GM12878 (cell line): Measurements from ENCODE around the gene GPR17. TPM values are rescaled to one million over a fixed set of nuclear protein-coding genes. Genes with fewer than 3 reads are reported as not detected.

Source experiments
- ATAC-seq: fragments of 200-7000 bp; cut with Tn5 transposase; 3 replicates; pipeline ENCODE4 v1.9.1; 2020; ENCODE audit warnings: mild to moderate bottlenecking, moderate library complexity
- BruUV-seq: library from RNA; stranded (reverse); fragments of 400-500 nt; replicated peaks from 2 replicates; lab custom pipeline; 2021; lab: Mats Ljungman, UMichigan
- CTCF ChIA-PET: fragments of 300-600 bp; sonication (Branson Sonifier 250); formaldehyde crosslinking; extraction: SDS; loops from one replicate; lab custom pipeline; 2021; ENCODE audit warnings: inconsistent platforms; lab: Yijun Ruan, JAX
- POLR2A ChIA-PET: fragments of 350-600 bp; formaldehyde crosslinking; extraction: SDS; loops from one replicate; lab custom pipeline; 2021; ENCODE audit warnings: inconsistent platforms; lab: Charles Lee
- RAD21 ChIA-PET: fragments of 300-600 bp; sonication (Branson Sonifier 250); formaldehyde crosslinking; loops from one replicate; lab custom pipeline; 2023; ENCODE audit warnings: antibody characterized with exemption; ENCODE audit not compliant: unreplicated experiment; lab: Charles Lee
- SMC1A ChIA-PET: fragments of 300-600 bp; sonication (Branson Sonifier 250); formaldehyde crosslinking; loops from one replicate; lab custom pipeline; 2023; ENCODE audit not compliant: unreplicated experiment, uncharacterized antibody; lab: Charles Lee
- DNase-seq: peaks from one replicate; pipeline ENCODE4 v3.0.0-alpha.2; 2011; ENCODE audit warnings: low read depth, low spot score
- FAIRE-seq: peaks from 3 replicates; lab custom pipeline; 2011; peaks lifted over from hg19 to GRCh38; lab: Jason Lieb, UNC
- H2AFZ ChIP-seq: 2 replicates; pipeline ENCODE4 v1.6.0; 2011; ENCODE audit warnings: low read depth, low read length, control low read depth; ENCODE audit not compliant: control insufficient read depth
- H3K27ac ChIP-seq: 2 replicates; pipeline ENCODE4 v1.5.1; 2011; ENCODE audit warnings: control low read depth; ENCODE audit not compliant: control insufficient read depth, insufficient read depth
- H3K27me3 ChIP-seq, 2 experiments: replicated peaks in 1 of 2; 2 replicates each; pipeline versions ENCODE4 v1.6.0 to v1.6.1; 2011; ENCODE audit warnings: low read length in 1 of 2; ENCODE audit not compliant: control insufficient read depth in 2 of 2, insufficient read depth in 2 of 2
- H3K36me3 ChIP-seq, 2 experiments: 2 replicates each; pipeline ENCODE4 v1.5.1; 2011; ENCODE audit warnings: low read length in 1 of 2; ENCODE audit not compliant: control insufficient read depth in 2 of 2, insufficient read depth in 2 of 2
- H3K4me1 ChIP-seq: 2 replicates; pipeline ENCODE4 v1.6.1; 2011; ENCODE audit warnings: mild to moderate bottlenecking, low read length, moderate library complexity, mixed read lengths; ENCODE audit not compliant: control insufficient read depth, insufficient read depth
- H3K4me2 ChIP-seq: 2 replicates; pipeline ENCODE4 v1.6.0; 2011; ENCODE audit warnings: control low read depth; ENCODE audit not compliant: control insufficient read depth, insufficient read depth
- H3K4me3 ChIP-seq: fragments of 200-600 bp; sonication (generic); 2 replicates; pipeline ENCODE4 v1.5.1; 2016
- H3K79me2 ChIP-seq: 2 replicates; pipeline ENCODE4 v1.6.0; 2011; ENCODE audit warnings: low read length; ENCODE audit not compliant: control insufficient read depth, insufficient read depth
- H3K9ac ChIP-seq: 2 replicates; pipeline ENCODE4 v1.8.0; 2011; ENCODE audit warnings: low read length, control low read depth, mixed read lengths; ENCODE audit not compliant: control insufficient read depth, insufficient read depth
- H3K9me3 ChIP-seq: replicated peaks from 3 replicates; pipeline ENCODE4 v1.5.1; 2011; ENCODE audit warnings: mild to moderate bottlenecking, low read length; ENCODE audit not compliant: control insufficient read depth, insufficient read depth
- H4K20me1 ChIP-seq: 2 replicates; pipeline ENCODE4 v1.6.0; 2011; ENCODE audit not compliant: control insufficient read depth, insufficient read depth
- ETV6 ChIP-seq, 2 experiments: fragments of 450-650 bp in 1 of 2; IDR thresholded peaks in 1 of 2; conservative IDR thresholded peaks in 1 of 2; 2 replicates each; pipeline ENCODE4 v1.6.1; 2014; ENCODE audit warnings: antibody characterized with exemption in 1 of 2, borderline replicate concordance in 1 of 2, low read depth in 1 of 2, mild to moderate bottlenecking in 1 of 2, moderate library complexity in 1 of 2
- MTA2 ChIP-seq: fragments of 450-650 bp; IDR thresholded peaks from 2 replicates; pipeline ENCODE4 v1.6.1; 2016; ENCODE audit warnings: low read depth, mild to moderate bottlenecking, moderate library complexity
- SMARCA5 ChIP-seq: fragments of 450-650 bp; IDR thresholded peaks from 2 replicates; pipeline ENCODE4 v1.6.1; 2017; ENCODE audit warnings: mild to moderate bottlenecking
- ZNF217 ChIP-seq: fragments of 450-650 bp; IDR thresholded peaks from 2 replicates; pipeline ENCODE4 v1.6.1; 2017; ENCODE audit warnings: antibody characterized with exemption, mild to moderate bottlenecking
- ZNF622 ChIP-seq: fragments of 450-650 bp; IDR thresholded peaks from 2 replicates; pipeline ENCODE4 v1.6.1; 2017; ENCODE audit warnings: mild to moderate bottlenecking, inconsistent platforms
- WGBS: methylation state at CpG from one replicate; pipeline ENCODE4 v1.1.6; 2016; ENCODE audit warnings: low lambda C conversion rate; ENCODE audit not compliant: insufficient replicate concordance, insufficient coverage; ENCODE audit errors: missing lambda C conversion rate; 5-methylcytosine and 5-hydroxymethylcytosine counted together
- in situ Hi-C: fragments of 300-500 bp; cut with MboI; formaldehyde crosslinking; loops from 9 replicates; pipeline ENCODE4 v1.14.3; 2018; ENCODE audit warnings: mixed read lengths
- intact Hi-C: fragments of 100-400 bp; cut with micrococcal nuclease; formaldehyde crosslinking; loops from one replicate; pipeline ENCODE4 v1.14.2; 2022; ENCODE audit not compliant: unreplicated experiment
- polyA plus RNA-seq, 11 experiments: library from polyadenylated mRNA; depleted of rRNA in 4 of 11; unstranded in 6 of 11; stranded (reverse) in 5 of 11; fragments of >200 nt; fragmentation: Nextera tagmentation in 4 of 11; fragmentation: Illumina TruSeq in 1 of 11; extraction: Ambion mirVana in 4 of 11; extraction: Trizol in 1 of 11; gene quantifications; 1 replicate in 1 of 11; 2 replicates in 10 of 11; pipeline versions ENCODE4 v1.2.1 to v1.2.3, GENCODE V29; 2011 to 2016; ENCODE audit warnings: inconsistent platforms in 2 of 11, missing spikeins in 2 of 11, low read depth in 1 of 11
- total RNA-seq, 4 experiments: library from RNA; depleted of rRNA in 3 of 4; stranded (reverse); fragments of >200 nt in 3 of 4; fragmentation: Illumina TruSeq in 1 of 4; extraction: Trizol in 1 of 4; gene quantifications; 2 replicates each; pipeline versions ENCODE4 v1.2.1 to v1.2.3, GENCODE V29; 2013 to 2021
- TF ChIP-seq, protein P1 (sequence below): fragments of 450-650 bp; IDR thresholded peaks from 2 replicates; pipeline ENCODE4 v1.6.1; 2018; ENCODE audit warnings: borderline replicate concordance, mild to moderate bottlenecking; ENCODE audit not compliant: partially characterized antibody
- TF ChIP-seq, protein P2 (sequence below): fragments of 450-650 bp; formaldehyde crosslinking; IDR thresholded peaks from 2 replicates; pipeline ENCODE4 v1.4.0; 2020; ENCODE audit warnings: mild to moderate bottlenecking, moderate library complexity
- TF ChIP-seq, protein P3 (sequence below): fragments of 450-650 bp; IDR thresholded peaks from 2 replicates; pipeline ENCODE4 v1.6.1; 2017; ENCODE audit warnings: low read depth, mild to moderate bottlenecking, moderate library complexity
- TF ChIP-seq, protein P4 (sequence below): IDR thresholded peaks from 2 replicates; pipeline ENCODE4 v1.6.1; 2011; ENCODE audit warnings: borderline replicate concordance, low read depth, mild to moderate bottlenecking, moderate library complexity, low read length; ENCODE audit not compliant: insufficient read depth, poor library complexity, severe bottlenecking

Gene GPR17
- total and polyA plus RNA-seq, 10 of the 15 experiments (the other 5 are each of a cell fraction or from before 2014, with no cell fraction given) = not detected

DNA sequence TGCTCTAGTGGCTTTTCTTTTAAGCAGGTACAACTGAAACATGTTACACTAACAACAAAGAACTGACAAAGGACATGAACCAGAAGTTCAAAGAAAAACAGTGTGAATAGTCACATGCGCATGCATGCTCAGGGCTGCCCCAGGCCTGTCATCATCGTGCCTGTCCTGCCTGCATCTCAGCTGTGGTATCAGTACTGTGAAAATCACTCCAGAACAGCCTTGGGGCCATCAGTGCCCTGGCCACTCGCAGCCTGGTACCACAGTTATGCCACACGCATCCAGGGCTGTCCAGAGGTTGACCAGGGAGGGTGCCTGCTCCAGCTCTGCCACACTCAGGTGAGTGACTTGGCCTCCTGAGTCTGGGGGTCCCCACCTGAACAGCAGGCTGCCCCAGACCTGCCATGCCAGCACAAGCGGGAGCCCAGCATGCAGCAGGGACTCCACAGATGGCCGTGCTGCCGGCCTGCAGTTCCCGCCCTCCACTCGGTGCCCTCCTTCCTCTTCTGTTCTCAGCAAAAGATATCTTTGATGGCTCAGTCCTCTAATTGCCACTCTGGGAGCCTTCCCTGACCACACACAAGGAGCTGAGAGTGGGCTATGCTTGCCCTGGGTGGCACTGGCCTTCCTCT is 17.1 kb downstream of the GPR17 start:
- Histone ChIP-seq H3K4me2 (no peak overlapping the region), H3K4me1 (no peaks in the 10 kb centered on the region), H3K27me3 (peaks cover 7 to 8% of the 10 kb centered on the region in 2 experiments), H3K36me3 (no peaks in the 10 kb centered on the region), H3K79me2 (no peaks in the 10 kb centered on the region), H3K27ac (no peak overlapping the region), H3K4me3 (no peak overlapping the region), H2AFZ (no peak overlapping the region), H3K9ac (no peak overlapping the region), H4K20me1 (no peaks in the 10 kb centered on the region), H3K9me3 (no peaks in the 10 kb centered on the region)
- intact Hi-C loops = no loop called here
- no peak for ATAC-seq
- in situ Hi-C loops = no loop called here
- no TSS peak for BruUV-seq
- WGBS = 63% methylated on average over 8 of the region's 9 CpGs
- CTCF ChIA-PET = interaction anchor here (0.5 kb wide), 1 partner anchor 196 kb away, joined by 5 read pairs; no protein-coding TSS in a partner anchor
- POLR2A ChIA-PET = no interaction called here
- RAD21 ChIA-PET = interaction anchor here (0.6 kb wide), 1 partner anchor 146 kb away, joined by 3 read pairs; no protein-coding TSS in a partner anchor
- SMC1A ChIA-PET = no interaction called here
- DNase-seq = no peak
- no peak for FAIRE-seq
- TF ChIP-seq ZNF622 (no peak), ETV6 (conservative IDR thresholded peaks at IDR 0.05 in 1 of 2, IDR thresholded peaks at IDR 0.05 in 1 of 2; ENCODE audit: borderline replicate concordance in 1 of 2, low read depth in 1 of 2) (no peak), ZNF217 (no peak), MTA2 (no peak), SMARCA5 (no peak)
- TF ChIP-seq, protein P1, sequence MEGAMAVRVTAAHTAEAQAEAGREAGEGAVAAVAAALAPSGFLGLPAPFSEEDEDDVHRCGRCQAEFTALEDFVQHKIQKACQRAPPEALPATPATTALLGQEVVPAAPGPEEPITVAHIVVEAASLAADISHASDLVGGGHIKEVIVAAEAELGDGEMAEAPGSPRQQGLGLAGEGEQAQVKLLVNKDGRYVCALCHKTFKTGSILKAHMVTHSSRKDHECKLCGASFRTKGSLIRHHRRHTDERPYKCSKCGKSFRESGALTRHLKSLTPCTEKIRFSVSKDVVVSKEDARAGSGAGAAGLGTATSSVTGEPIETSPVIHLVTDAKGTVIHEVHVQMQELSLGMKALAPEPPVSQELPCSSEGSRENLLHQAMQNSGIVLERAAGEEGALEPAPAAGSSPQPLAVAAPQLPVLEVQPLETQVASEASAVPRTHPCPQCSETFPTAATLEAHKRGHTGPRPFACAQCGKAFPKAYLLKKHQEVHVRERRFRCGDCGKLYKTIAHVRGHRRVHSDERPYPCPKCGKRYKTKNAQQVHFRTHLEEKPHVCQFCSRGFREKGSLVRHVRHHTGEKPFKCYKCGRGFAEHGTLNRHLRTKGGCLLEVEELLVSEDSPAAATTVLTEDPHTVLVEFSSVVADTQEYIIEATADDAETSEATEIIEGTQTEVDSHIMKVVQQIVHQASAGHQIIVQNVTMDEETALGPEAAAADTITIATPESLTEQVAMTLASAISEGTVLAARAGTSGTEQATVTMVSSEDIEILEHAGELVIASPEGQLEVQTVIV = no peak
- TF ChIP-seq, protein P2, sequence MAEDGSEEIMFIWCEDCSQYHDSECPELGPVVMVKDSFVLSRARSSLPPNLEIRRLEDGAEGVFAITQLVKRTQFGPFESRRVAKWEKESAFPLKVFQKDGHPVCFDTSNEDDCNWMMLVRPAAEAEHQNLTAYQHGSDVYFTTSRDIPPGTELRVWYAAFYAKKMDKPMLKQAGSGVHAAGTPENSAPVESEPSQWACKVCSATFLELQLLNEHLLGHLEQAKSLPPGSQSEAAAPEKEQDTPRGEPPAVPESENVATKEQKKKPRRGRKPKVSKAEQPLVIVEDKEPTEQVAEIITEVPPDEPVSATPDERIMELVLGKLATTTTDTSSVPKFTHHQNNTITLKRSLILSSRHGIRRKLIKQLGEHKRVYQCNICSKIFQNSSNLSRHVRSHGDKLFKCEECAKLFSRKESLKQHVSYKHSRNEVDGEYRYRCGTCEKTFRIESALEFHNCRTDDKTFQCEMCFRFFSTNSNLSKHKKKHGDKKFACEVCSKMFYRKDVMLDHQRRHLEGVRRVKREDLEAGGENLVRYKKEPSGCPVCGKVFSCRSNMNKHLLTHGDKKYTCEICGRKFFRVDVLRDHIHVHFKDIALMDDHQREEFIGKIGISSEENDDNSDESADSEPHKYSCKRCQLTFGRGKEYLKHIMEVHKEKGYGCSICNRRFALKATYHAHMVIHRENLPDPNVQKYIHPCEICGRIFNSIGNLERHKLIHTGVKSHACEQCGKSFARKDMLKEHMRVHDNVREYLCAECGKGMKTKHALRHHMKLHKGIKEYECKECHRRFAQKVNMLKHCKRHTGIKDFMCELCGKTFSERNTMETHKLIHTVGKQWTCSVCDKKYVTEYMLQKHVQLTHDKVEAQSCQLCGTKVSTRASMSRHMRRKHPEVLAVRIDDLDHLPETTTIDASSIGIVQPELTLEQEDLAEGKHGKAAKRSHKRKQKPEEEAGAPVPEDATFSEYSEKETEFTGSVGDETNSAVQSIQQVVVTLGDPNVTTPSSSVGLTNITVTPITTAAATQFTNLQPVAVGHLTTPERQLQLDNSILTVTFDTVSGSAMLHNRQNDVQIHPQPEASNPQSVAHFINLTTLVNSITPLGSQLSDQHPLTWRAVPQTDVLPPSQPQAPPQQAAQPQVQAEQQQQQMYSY (CRISPR knock-in tag) = no peak
- TF ChIP-seq, protein P3, sequence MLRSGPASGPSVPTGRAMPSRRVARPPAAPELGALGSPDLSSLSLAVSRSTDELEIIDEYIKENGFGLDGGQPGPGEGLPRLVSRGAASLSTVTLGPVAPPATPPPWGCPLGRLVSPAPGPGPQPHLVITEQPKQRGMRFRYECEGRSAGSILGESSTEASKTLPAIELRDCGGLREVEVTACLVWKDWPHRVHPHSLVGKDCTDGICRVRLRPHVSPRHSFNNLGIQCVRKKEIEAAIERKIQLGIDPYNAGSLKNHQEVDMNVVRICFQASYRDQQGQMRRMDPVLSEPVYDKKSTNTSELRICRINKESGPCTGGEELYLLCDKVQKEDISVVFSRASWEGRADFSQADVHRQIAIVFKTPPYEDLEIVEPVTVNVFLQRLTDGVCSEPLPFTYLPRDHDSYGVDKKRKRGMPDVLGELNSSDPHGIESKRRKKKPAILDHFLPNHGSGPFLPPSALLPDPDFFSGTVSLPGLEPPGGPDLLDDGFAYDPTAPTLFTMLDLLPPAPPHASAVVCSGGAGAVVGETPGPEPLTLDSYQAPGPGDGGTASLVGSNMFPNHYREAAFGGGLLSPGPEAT = no peak
- TF ChIP-seq, protein P4, sequence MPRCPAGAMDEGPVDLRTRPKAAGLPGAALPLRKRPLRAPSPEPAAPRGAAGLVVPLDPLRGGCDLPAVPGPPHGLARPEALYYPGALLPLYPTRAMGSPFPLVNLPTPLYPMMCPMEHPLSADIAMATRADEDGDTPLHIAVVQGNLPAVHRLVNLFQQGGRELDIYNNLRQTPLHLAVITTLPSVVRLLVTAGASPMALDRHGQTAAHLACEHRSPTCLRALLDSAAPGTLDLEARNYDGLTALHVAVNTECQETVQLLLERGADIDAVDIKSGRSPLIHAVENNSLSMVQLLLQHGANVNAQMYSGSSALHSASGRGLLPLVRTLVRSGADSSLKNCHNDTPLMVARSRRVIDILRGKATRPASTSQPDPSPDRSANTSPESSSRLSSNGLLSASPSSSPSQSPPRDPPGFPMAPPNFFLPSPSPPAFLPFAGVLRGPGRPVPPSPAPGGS = no peak
